Measurements from ENCODE around the gene NTM. TPM values are rescaled to one million over a fixed set of nuclear protein-coding genes. Genes with fewer than 3 reads are reported as not detected.

The NTM gene
- polyA plus RNA-seq, 4 donors: 0.94 to 3.1 (median 1.4) TPM; not detected in 1

- H3K36me3 ChIP-seq (ENCODE audit: control insufficient read depth in 3 of 3, insufficient read depth in 2 of 3, low read depth in 1 of 3, low read length in 3 of 3): no peaks in the 10 kb centered on the region
- no peak overlapping the region for H3K27ac ChIP-seq (ENCODE audit: low read depth in 1 of 3, low read length in 2 of 3)
- no peaks in the 10 kb centered on the region for H3K4me1 ChIP-seq (ENCODE audit: control insufficient read depth in 3 of 3, insufficient read depth in 2 of 3, low read depth in 1 of 3, low read length in 2 of 3)
- no peak overlapping the region for H3K4me3 ChIP-seq (ENCODE audit: low read depth in 1 of 3, low read length in 3 of 3)
- H3K9me3 ChIP-seq (ENCODE audit: control insufficient read depth in 2 of 2, insufficient read depth in 1 of 2, low read depth in 1 of 2, low read length in 1 of 2): peaks cover 0 to 7% of the 10 kb centered on the region in 2 donors
- no peaks in the 10 kb centered on the region for H3K27me3 ChIP-seq (ENCODE audit: control insufficient read depth in 3 of 3, insufficient read depth in 3 of 3, low read length in 3 of 3)
- DNase-seq (no peak), FAIRE-seq (no peak)
- 87 to 90% (median 89%) methylated on average over 5 of the region's 5 CpGs for WGBS, 3 donors
These were observed 70.8 kb downstream of the NTM start for GRCh38 chr11:131441051-131441810.

- FAIRE-seq: no peak
- 77 to 93% (median 89%) methylated on average over 5 of the region's 5 CpGs for WGBS, 3 donors
These were observed 76.3 kb downstream of the NTM start for GRCh38 chr11:131446590-131447275.

GRCh38 chr11:131447277-131447815 is 76.9 kb downstream of the NTM start:
- Histone ChIP-seq H3K27ac (ENCODE audit: low read depth in 1 of 3, low read length in 2 of 3) (no peak overlapping the region), H3K9me3 (ENCODE audit: control insufficient read depth in 2 of 2, insufficient read depth in 1 of 2, low read depth in 1 of 2, low read length in 1 of 2) (no peaks in the 10 kb centered on the region), H3K4me3 (ENCODE audit: low read depth in 1 of 3, low read length in 3 of 3) (no peak overlapping the region), H3K27me3 (ENCODE audit: control insufficient read depth in 3 of 3, insufficient read depth in 3 of 3, low read length in 3 of 3) (peaks cover 0 to 2% (median 0%) of the 10 kb centered on the region in 3 donors), H3K36me3 (ENCODE audit: control insufficient read depth in 3 of 3, insufficient read depth in 2 of 3, low read depth in 1 of 3, low read length in 3 of 3) (no peaks in the 10 kb centered on the region), H3K4me1 (ENCODE audit: control insufficient read depth in 3 of 3, insufficient read depth in 2 of 3, low read depth in 1 of 3, low read length in 2 of 3) (no peaks in the 10 kb centered on the region)
- no peak for FAIRE-seq
- no peak for DNase-seq
- WGBS, 3 donors: 75 to 88% (median 87%) methylated on average over 10 of the region's 10 CpGs

More at GRCh38 chr11:131446590-131447275, 76.3 kb downstream of the NTM start:
- no peaks in the 10 kb centered on the region for H3K36me3 ChIP-seq (ENCODE audit: control insufficient read depth in 3 of 3, insufficient read depth in 2 of 3, low read depth in 1 of 3, low read length in 3 of 3)
- no peak for DNase-seq
- no peak overlapping the region for H3K27ac ChIP-seq (ENCODE audit: low read depth in 1 of 3, low read length in 2 of 3)
- H3K4me1 ChIP-seq (ENCODE audit: control insufficient read depth in 3 of 3, insufficient read depth in 2 of 3, low read depth in 1 of 3, low read length in 2 of 3): no peaks in the 10 kb centered on the region
- H3K27me3 ChIP-seq (ENCODE audit: control insufficient read depth in 3 of 3, insufficient read depth in 3 of 3, low read length in 3 of 3): peaks cover 0 to 1% (median 0%) of the 10 kb centered on the region in 3 donors
- H3K9me3 ChIP-seq (ENCODE audit: control insufficient read depth in 2 of 2, insufficient read depth in 1 of 2, low read depth in 1 of 2, low read length in 1 of 2): no peaks in the 10 kb centered on the region
- no peak overlapping the region for H3K4me3 ChIP-seq (ENCODE audit: low read depth in 1 of 3, low read length in 3 of 3)

- 84 to 91% (median 89%) methylated on average over 11 of the region's 11 CpGs for WGBS, 3 donors
- FAIRE-seq: no peak
These were observed 77.5 kb downstream of the NTM start for GRCh38 chr11:131447898-131448297.

GRCh38 chr11:131449036-131450019 is 78.9 kb downstream of the NTM start:
- DNase-seq: no peak
- no peak overlapping the region for H3K27ac ChIP-seq (ENCODE audit: low read depth in 1 of 3, low read length in 2 of 3)
- FAIRE-seq: no peak
- H3K27me3 ChIP-seq (ENCODE audit: control insufficient read depth in 3 of 3, insufficient read depth in 3 of 3, low read length in 3 of 3): peaks cover 0 to 2% (median 0%) of the 10 kb centered on the region in 3 donors
- H3K9me3 ChIP-seq (ENCODE audit: control insufficient read depth in 2 of 2, insufficient read depth in 1 of 2, low read depth in 1 of 2, low read length in 1 of 2): no peaks in the 10 kb centered on the region
- H3K4me3 ChIP-seq (ENCODE audit: low read depth in 1 of 3, low read length in 3 of 3): no peak overlapping the region
- 81 to 88% (median 86%) methylated on average over 17 of the region's 17 CpGs for whole genome bisulfite sequencing, 3 donors
- no peaks in the 10 kb centered on the region for H3K36me3 ChIP-seq (ENCODE audit: control insufficient read depth in 3 of 3, insufficient read depth in 2 of 3, low read depth in 1 of 3, low read length in 3 of 3)
- no peaks in the 10 kb centered on the region for H3K4me1 ChIP-seq (ENCODE audit: control insufficient read depth in 3 of 3, insufficient read depth in 2 of 3, low read depth in 1 of 3, low read length in 2 of 3)

More at GRCh38 chr11:131447898-131448297, 77.5 kb downstream of the NTM start:
- Histone ChIP-seq H3K4me1 (ENCODE audit: control insufficient read depth in 3 of 3, insufficient read depth in 2 of 3, low read depth in 1 of 3, low read length in 2 of 3) (no peaks in the 10 kb centered on the region), H3K9me3 (ENCODE audit: control insufficient read depth in 2 of 2, insufficient read depth in 1 of 2, low read depth in 1 of 2, low read length in 1 of 2) (no peaks in the 10 kb centered on the region), H3K27me3 (ENCODE audit: control insufficient read depth in 3 of 3, insufficient read depth in 3 of 3, low read length in 3 of 3) (peaks cover 0 to 2% (median 0%) of the 10 kb centered on the region in 3 donors), H3K4me3 (ENCODE audit: low read depth in 1 of 3, low read length in 3 of 3) (no peak overlapping the region), H3K27ac (ENCODE audit: low read depth in 1 of 3, low read length in 2 of 3) (no peak overlapping the region), H3K36me3 (ENCODE audit: control insufficient read depth in 3 of 3, insufficient read depth in 2 of 3, low read depth in 1 of 3, low read length in 3 of 3) (no peaks in the 10 kb centered on the region)
- no peak for DNase-seq

GRCh38 chr11:131454490-131454889 is 84.1 kb downstream of the NTM start:
- WGBS, 3 donors: 36 to 43% (median 36%) methylated on average over 5 of the region's 5 CpGs
- FAIRE-seq: no peak

GRCh38 chr11:131454989-131455388 is 84.6 kb downstream of the NTM start:
- DNase-seq (no peak), FAIRE-seq (no peak)
- Histone ChIP-seq H3K27ac (ENCODE audit: low read depth in 1 of 3, low read length in 2 of 3) (no peak overlapping the region), H3K27me3 (ENCODE audit: control insufficient read depth in 3 of 3, insufficient read depth in 3 of 3, low read length in 3 of 3) (peaks cover 0 to 2% (median 0%) of the 10 kb centered on the region in 3 donors), H3K4me3 (ENCODE audit: low read depth in 1 of 3, low read length in 3 of 3) (no peak overlapping the region), H3K4me1 (ENCODE audit: control insufficient read depth in 3 of 3, insufficient read depth in 2 of 3, low read depth in 1 of 3, low read length in 2 of 3) (no peaks in the 10 kb centered on the region), H3K36me3 (ENCODE audit: control insufficient read depth in 3 of 3, insufficient read depth in 2 of 3, low read depth in 1 of 3, low read length in 3 of 3) (no peaks in the 10 kb centered on the region), H3K9me3 (ENCODE audit: control insufficient read depth in 2 of 2, insufficient read depth in 1 of 2, low read depth in 1 of 2, low read length in 1 of 2) (no peaks in the 10 kb centered on the region)
- WGBS, 3 donors: 74 to 79% (median 74%) methylated on average over 9 of the region's 9 CpGs

More at GRCh38 chr11:131454490-131454889, 84.1 kb downstream of the NTM start:
- Histone ChIP-seq H3K9me3 (ENCODE audit: control insufficient read depth in 2 of 2, insufficient read depth in 1 of 2, low read depth in 1 of 2, low read length in 1 of 2) (no peaks in the 10 kb centered on the region), H3K27ac (ENCODE audit: low read depth in 1 of 3, low read length in 2 of 3) (no peak overlapping the region), H3K36me3 (ENCODE audit: control insufficient read depth in 3 of 3, insufficient read depth in 2 of 3, low read depth in 1 of 3, low read length in 3 of 3) (no peaks in the 10 kb centered on the region), H3K4me1 (ENCODE audit: control insufficient read depth in 3 of 3, insufficient read depth in 2 of 3, low read depth in 1 of 3, low read length in 2 of 3) (no peaks in the 10 kb centered on the region), H3K27me3 (ENCODE audit: control insufficient read depth in 3 of 3, insufficient read depth in 3 of 3, low read length in 3 of 3) (peaks cover 0 to 2% (median 0%) of the 10 kb centered on the region in 3 donors), H3K4me3 (ENCODE audit: low read depth in 1 of 3, low read length in 3 of 3) (no peak overlapping the region)
- no peak for DNase-seq

All from small intestine (tissue), 7 donors.